ENCODE results near the gene NCL.
A peak's percentile ranks its signal among the peaks of the same experiment; 100 is the strongest.

DNA sequence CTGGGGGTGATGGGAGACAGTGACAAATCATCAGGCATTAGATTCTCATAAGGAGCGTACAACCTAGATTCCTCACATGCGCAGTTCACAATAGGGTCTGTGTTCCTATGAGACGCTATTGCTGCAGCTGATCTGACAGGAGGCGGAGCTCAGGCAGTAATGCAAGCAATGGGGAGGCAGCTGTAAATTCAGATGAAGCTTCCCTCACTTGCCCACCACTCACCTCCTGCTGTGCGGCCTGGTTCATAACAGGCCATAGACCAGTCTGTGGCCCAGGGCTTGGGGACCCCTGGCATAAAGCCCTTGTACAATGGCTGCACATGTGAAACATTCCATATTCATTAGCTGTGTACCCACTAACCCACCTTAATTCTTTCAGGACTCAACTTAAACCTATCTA lies 47.9 kb upstream of the NCL start:
- TF ChIP-seq POLR2AphosphoS5 (IDR thresholded peaks at IDR 0.05) (peak; percentile 60), EZH2 (IDR thresholded peaks at IDR 0.05; ENCODE audit: borderline replicate concordance, insufficient read depth, low read length, poor library complexity, severe bottlenecking) (no peak)
- TF ChIP-seq, protein P1, sequence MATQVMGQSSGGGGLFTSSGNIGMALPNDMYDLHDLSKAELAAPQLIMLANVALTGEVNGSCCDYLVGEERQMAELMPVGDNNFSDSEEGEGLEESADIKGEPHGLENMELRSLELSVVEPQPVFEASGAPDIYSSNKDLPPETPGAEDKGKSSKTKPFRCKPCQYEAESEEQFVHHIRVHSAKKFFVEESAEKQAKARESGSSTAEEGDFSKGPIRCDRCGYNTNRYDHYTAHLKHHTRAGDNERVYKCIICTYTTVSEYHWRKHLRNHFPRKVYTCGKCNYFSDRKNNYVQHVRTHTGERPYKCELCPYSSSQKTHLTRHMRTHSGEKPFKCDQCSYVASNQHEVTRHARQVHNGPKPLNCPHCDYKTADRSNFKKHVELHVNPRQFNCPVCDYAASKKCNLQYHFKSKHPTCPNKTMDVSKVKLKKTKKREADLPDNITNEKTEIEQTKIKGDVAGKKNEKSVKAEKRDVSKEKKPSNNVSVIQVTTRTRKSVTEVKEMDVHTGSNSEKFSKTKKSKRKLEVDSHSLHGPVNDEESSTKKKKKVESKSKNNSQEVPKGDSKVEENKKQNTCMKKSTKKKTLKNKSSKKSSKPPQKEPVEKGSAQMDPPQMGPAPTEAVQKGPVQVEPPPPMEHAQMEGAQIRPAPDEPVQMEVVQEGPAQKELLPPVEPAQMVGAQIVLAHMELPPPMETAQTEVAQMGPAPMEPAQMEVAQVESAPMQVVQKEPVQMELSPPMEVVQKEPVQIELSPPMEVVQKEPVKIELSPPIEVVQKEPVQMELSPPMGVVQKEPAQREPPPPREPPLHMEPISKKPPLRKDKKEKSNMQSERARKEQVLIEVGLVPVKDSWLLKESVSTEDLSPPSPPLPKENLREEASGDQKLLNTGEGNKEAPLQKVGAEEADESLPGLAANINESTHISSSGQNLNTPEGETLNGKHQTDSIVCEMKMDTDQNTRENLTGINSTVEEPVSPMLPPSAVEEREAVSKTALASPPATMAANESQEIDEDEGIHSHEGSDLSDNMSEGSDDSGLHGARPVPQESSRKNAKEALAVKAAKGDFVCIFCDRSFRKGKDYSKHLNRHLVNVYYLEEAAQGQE (IDR thresholded peaks at IDR 0.05; ENCODE audit: borderline replicate concordance) = peak; percentile 64
- TF ChIP-seq, protein P2, sequence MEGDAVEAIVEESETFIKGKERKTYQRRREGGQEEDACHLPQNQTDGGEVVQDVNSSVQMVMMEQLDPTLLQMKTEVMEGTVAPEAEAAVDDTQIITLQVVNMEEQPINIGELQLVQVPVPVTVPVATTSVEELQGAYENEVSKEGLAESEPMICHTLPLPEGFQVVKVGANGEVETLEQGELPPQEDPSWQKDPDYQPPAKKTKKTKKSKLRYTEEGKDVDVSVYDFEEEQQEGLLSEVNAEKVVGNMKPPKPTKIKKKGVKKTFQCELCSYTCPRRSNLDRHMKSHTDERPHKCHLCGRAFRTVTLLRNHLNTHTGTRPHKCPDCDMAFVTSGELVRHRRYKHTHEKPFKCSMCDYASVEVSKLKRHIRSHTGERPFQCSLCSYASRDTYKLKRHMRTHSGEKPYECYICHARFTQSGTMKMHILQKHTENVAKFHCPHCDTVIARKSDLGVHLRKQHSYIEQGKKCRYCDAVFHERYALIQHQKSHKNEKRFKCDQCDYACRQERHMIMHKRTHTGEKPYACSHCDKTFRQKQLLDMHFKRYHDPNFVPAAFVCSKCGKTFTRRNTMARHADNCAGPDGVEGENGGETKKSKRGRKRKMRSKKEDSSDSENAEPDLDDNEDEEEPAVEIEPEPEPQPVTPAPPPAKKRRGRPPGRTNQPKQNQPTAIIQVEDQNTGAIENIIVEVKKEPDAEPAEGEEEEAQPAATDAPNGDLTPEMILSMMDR (IDR thresholded peaks at IDR 0.05; ENCODE audit: poor library complexity, severe bottlenecking) = no peak

Data from neural cell (in vitro differentiated cells).